SH-SY5Y (cell line): Measurements from ENCODE around the gene ABCF1.

ENCODE experiments used
- GATA2 ChIP-seq: IDR thresholded peaks from 2 replicates; pipeline ENCODE4 v1.6.1; 2011; ENCODE audit warnings: mild to moderate bottlenecking, low read depth, low read length
- GATA3 ChIP-seq: IDR thresholded peaks from 2 replicates; pipeline ENCODE4 v1.6.1; 2011; ENCODE audit warnings: low read depth, mild to moderate bottlenecking, low read length, moderate library complexity

DNA sequence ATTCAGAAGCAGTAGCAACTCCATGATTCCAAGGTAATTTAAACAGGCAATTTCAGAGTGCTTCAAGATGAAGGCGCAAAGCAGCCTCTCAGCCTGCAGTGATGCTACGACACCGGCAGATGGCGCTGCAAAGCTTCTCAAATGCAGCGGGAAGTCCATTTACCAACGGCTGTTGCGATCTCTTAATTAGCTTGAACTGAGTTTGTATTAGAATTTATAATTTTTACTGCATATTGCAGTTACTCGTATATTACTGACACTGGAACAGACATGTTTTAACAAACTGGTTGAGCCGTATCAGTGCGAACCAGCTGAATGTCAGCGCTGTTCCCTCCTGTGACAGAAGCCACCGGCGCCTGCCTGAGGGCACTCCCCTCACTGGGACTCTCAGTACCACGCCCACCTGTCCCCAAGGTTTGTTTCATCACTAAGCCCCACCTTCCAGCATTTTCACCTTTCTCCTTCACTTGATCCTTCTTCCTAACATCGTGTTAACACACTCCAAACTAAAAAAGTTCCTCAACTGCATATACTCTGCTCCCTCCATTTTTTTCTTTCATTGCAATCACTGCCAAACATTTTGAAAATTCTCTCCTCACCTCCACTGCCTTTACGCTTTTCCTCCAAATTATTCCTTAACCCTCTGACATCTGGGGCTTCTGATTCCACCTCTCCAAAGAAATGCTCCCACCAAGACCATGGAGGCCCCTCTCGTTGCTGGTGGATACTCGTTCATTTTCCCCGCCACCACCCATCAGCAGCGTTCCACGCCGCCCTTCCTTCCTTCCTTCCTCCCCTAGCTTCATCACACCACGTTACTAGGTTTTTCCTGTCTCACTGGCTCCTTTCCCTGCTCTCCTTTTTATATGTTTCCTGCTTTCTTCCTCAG lies 29.5 kb upstream of the ABCF1 start:
- TF ChIP-seq GATA2: no peak
- no peak for TF ChIP-seq GATA3
